DOHH2 (cell line): ENCODE data around the gene ZNF324.

ENCODE experiments used
- H3F3A ChIP-seq: fragments of 200-600 bp; sonication (generic), shearing (Covaris generic); 2 replicates; pipeline ENCODE4 v1.6.0; 2016; ENCODE audit warnings: antibody characterized with exemption, mild to moderate bottlenecking; ENCODE audit not compliant: control insufficient read depth, insufficient read depth
- H3K27ac ChIP-seq: fragments of 200-600 bp; sonication (generic); 2 replicates; pipeline ENCODE4 v1.5.1; 2014; ENCODE audit warnings: low read depth, mild to moderate bottlenecking, low read length, moderate library complexity
- H3K27me3 ChIP-seq: fragments of 200-600 bp; sonication (generic); 2 replicates; pipeline ENCODE4 v1.6.1; 2014; ENCODE audit warnings: mild to moderate bottlenecking, low read length, mixed read lengths; ENCODE audit not compliant: control insufficient read depth
- H3K36me3 ChIP-seq: fragments of 200-600 bp; sonication (generic); 2 replicates; pipeline ENCODE4 v1.6.1; 2014; ENCODE audit warnings: mild to moderate bottlenecking, low read length, moderate library complexity, mixed read lengths; ENCODE audit not compliant: control insufficient read depth
- H3K4me1 ChIP-seq: fragments of 200-600 bp; sonication (generic); 2 replicates; pipeline ENCODE4 v1.6.1; 2014; ENCODE audit warnings: mild to moderate bottlenecking, low read length, mixed read lengths; ENCODE audit not compliant: control insufficient read depth
- H3K4me2 ChIP-seq: fragments of 200-600 bp; sonication (generic); 2 replicates; pipeline ENCODE4 v1.6.0; 2014; ENCODE audit warnings: mild to moderate bottlenecking, low read length, moderate library complexity
- H3K4me3 ChIP-seq: fragments of 200-600 bp; sonication (generic); 2 replicates; pipeline ENCODE4 v1.5.1; 2014; ENCODE audit warnings: mild to moderate bottlenecking, low read length, mixed read lengths
- H3K79me2 ChIP-seq: fragments of 200-600 bp; sonication (generic); 2 replicates; pipeline ENCODE4 v1.6.1; 2014; ENCODE audit warnings: mild to moderate bottlenecking, low read length, mixed read lengths; ENCODE audit not compliant: control insufficient read depth
- H3K9me2 ChIP-seq: fragments of 200-600 bp; sonication (generic); replicated peaks from 2 replicates; pipeline ENCODE4 v1.6.1; 2014; ENCODE audit warnings: mild to moderate bottlenecking, low read length, mixed read lengths; ENCODE audit not compliant: control insufficient read depth
- H3K9me3 ChIP-seq: fragments of 200-600 bp; sonication (generic); 2 replicates; pipeline ENCODE4 v1.6.1; 2014; ENCODE audit warnings: antibody characterized with exemption, low read length, mixed read lengths; ENCODE audit not compliant: control insufficient read depth, insufficient read depth
- H4K20me1 ChIP-seq: fragments of 200-600 bp; sonication (generic); 2 replicates; pipeline ENCODE4 v1.6.0; 2014; ENCODE audit warnings: low read depth, mild to moderate bottlenecking, antibody characterized with exemption, low read length, moderate library complexity; ENCODE audit not compliant: control insufficient read depth, insufficient read depth
- CTCF ChIP-seq: fragments of 200-600 bp; sonication (generic); IDR thresholded peaks from one replicate; pipeline ENCODE4 v1.5.1; 2014; ENCODE audit warnings: antibody characterized with exemption, mild to moderate bottlenecking, low read depth, low read length; ENCODE audit not compliant: poor library complexity, severe bottlenecking
- EZH2phosphoT487 ChIP-seq: fragments of 200-600 bp; sonication (generic); IDR thresholded peaks from 2 replicates; pipeline ENCODE4 v1.6.1; 2017; ENCODE audit warnings: borderline replicate concordance, mild to moderate bottlenecking, antibody characterized with exemption, low read length, moderate library complexity, mixed read lengths

Gene ZNF324

DNA sequence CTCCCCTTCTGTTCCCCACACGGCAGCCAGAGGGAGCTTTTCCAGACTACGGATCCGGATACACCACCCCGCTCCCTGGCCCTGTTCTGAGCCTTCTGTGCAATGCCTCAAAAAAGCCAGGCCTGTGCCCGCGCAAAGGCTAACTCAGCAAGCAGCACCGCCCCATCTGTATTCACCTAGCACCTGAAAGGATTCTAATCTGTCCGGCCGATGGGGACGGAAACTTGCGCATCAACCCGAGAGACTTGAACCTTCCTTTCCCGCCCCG, 52.1 kb downstream of the ZNF324 start:
- TF ChIP-seq CTCF, result no peak
- no peak for TF ChIP-seq EZH2phosphoT487
- H3K36me3 ChIP-seq, result peaks cover 28% of the 10 kb centered on the region
- peaks cover 34% of the 10 kb centered on the region for H3K4me1 ChIP-seq
- peaks cover 55% of the 10 kb centered on the region for H3K79me2 ChIP-seq
- H3K4me3 ChIP-seq, result peak overlapping the region; percentile 90
- H3K27me3 ChIP-seq, result no peaks in the 10 kb centered on the region
- H4K20me1 ChIP-seq, result no peaks in the 10 kb centered on the region
- no peaks in the 10 kb centered on the region for H3K9me3 ChIP-seq
- H3F3A ChIP-seq, result peaks cover 13% of the 10 kb centered on the region
- H3K9me2 ChIP-seq, result no peaks in the 10 kb centered on the region
- peak overlapping the region; percentile 72 for H3K27ac ChIP-seq
- H3K4me2 ChIP-seq, result peak overlapping the region; percentile 98

GRCh38 chr19:58519355-58520256, 52.7 kb downstream of the ZNF324 start, which contains the start of gene ZBTB45:
Gene ZBTB45, minus strand, starts transcription at chr19:58519810. Its CDS starts 2,137 bp downstream, at chr19:58517673.
- H3K27me3 ChIP-seq, result no peaks in the 10 kb centered on the region
- H3F3A ChIP-seq, result peaks cover 13% of the 10 kb centered on the region
- no peaks in the 10 kb centered on the region for H3K9me3 ChIP-seq
- no peaks in the 10 kb centered on the region for H4K20me1 ChIP-seq
- peak within 1 kb of the TSS; percentile 98 for H3K4me2 ChIP-seq
- no peak for TF ChIP-seq EZH2phosphoT487
- TF ChIP-seq CTCF, result peak; percentile 54
- H3K4me1 ChIP-seq, result peaks cover 31% of the 10 kb centered on the region
- peaks cover 25% of the 10 kb centered on the region for H3K36me3 ChIP-seq
- H3K9me2 ChIP-seq, result no peaks in the 10 kb centered on the region
- peak within 1 kb of the TSS; percentile 72 for H3K27ac ChIP-seq
- peak within 1 kb of the TSS; percentile 90 for H3K4me3 ChIP-seq
- H3K79me2 ChIP-seq, result peaks cover 51% of the 10 kb centered on the region

DNA sequence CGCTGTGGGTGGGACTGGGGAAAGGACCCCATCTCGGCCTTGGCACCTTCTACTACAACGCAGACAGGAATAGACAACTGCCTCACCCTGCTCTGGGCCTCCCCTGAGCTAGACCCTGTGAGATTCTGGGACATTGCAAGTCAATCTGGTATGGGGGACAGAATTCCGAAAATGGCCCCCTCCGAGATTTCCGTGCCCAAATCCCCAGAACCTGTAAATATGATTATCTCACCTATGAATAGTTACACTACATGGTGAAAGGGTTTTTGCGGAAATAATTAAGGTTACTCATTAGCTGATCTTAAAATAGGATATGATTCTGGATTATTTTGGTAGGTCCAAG, 53.3 kb downstream of the ZNF324 start:
- H3K27me3 ChIP-seq, result no peaks in the 10 kb centered on the region
- H3K79me2 ChIP-seq, result peaks cover 44% of the 10 kb centered on the region
- no peak for TF ChIP-seq CTCF
- no peak for TF ChIP-seq EZH2phosphoT487
- H3K4me2 ChIP-seq, result peak overlapping the region; percentile 98
- peaks cover 13% of the 10 kb centered on the region for H3F3A ChIP-seq
- peak overlapping the region; percentile 90 for H3K4me3 ChIP-seq
- peaks cover 26% of the 10 kb centered on the region for H3K4me1 ChIP-seq
- peaks cover 23% of the 10 kb centered on the region for H3K36me3 ChIP-seq
- H3K9me3 ChIP-seq, result no peaks in the 10 kb centered on the region
- peak overlapping the region; percentile 72 for H3K27ac ChIP-seq
- no peaks in the 10 kb centered on the region for H4K20me1 ChIP-seq
- H3K9me2 ChIP-seq, result no peaks in the 10 kb centered on the region
